Left renal cortex interstitium (tissue), 4 donors: ENCODE data around the gene PRPS1. TPM values are rescaled to one million over a fixed set of nuclear protein-coding genes. Genes with fewer than 3 reads are reported as not detected.
"Not testable (repeated sequence)": the region's sequence is repeated elsewhere in the genome, so short reads cannot be mapped to it uniquely, and the experiment has no call there.

Experiments
- DNase-seq, 4 donors: peaks; one replicate each; pipeline ENCODE4 v3.0.0-alpha.2; 2013; ENCODE audit warnings: low read depth in 4 of 4, low spot score in 2 of 4, missing footprints in 1 of 4
- polyA plus RNA-seq, 4 donors: library from polyadenylated mRNA; unstranded; fragments of 120-200 nt; gene quantifications; one replicate each; pipeline ENCODE4 v1.2.1, GENCODE V29; 2013; ENCODE audit not compliant: insufficient read length in 4 of 4

Gene PRPS1
- polyA plus RNA-seq, 4 donors = 45.6 to 53.5 (median 52.2) TPM

DNA sequence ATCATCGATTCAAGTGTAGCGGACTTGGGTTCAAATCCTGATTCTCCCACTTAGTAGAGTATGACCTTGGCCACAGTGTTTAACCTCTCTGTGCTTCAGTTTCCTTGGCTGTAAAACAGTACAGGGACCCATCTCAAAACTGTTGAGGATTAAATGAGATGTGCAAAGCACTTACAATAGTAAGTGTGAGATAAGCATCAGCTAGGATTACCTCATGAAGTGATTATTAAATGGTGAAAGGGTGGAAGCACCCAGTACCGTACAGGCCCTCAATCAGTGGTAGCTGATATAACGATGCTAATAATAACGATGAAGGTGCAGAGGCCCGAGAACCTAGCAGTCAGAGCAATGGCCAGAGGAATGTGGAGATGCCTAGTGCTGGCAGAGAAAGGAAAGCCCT lies 45.1 kb downstream of the PRPS1 start:
- DNase-seq = no peak

DNA sequence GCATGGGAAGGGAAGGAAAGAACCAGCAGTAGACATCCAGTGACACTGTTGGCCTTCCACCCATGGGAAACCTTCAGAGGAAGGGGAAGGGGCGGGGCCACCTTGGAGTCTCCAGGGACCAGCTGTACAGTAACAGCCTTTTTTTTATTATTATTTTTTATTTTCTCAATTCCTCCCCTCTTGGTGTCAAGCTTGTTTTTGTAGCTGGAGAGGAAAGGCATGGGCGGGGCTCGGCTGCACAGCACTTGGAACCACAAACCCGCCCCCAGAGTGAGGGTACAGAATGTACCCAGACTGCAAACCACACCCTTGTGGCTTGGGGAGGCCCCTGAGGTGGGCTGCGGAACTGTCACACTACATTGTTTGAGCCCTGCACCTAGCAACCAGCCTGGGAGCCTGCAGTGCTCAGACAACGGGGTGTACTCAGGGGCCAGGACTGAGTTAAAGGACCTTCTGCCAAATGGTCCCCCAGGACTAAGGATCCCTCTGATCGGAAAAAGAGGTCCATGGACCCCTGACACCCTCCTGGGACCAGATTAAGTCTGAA lies 45.7 kb downstream of the PRPS1 start:
- DNase-seq = no peak

DNA sequence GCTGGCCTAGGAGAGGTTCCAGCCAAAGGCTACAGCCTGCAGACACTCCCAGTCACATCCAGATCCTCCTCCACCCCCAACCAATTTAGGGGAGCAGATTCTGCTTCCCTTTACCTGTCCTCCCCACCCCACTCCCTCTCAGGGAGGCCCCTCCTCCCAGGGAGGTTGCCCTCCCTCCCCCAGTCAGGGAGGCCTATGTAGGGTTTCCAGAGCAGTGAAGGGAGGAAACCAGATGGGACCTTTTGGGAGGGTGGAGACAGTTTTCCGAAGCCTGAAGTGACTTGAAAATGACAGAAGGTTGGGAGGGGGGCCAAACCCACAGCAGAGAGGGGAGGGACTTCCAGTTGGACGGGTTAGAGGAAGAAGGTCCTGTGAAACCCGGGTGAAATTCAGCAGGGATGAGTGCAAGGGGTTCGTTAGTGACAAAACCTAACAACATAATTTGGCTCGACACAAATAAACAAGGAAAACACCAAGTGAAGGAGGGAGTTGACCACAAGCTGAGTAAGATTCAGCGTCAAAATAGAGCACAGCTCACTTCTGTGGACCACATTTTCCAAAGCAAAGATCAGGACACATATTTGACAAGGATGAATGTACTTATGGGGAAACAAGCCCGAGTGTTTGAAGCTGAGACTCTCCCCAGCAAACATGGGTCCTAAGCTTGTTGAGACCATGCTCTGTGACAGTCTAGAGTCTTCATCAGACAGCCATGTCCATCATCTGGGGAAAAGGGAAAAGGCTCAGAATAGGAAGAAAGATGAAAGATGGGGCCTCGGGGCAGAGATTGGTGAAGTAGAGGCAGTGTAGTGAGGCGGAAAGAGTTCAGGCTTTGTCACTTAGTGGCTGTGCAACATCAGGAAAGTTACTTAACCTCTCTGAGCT lies 46.4 kb downstream of the PRPS1 start:
- no peak for DNase-seq

DNA sequence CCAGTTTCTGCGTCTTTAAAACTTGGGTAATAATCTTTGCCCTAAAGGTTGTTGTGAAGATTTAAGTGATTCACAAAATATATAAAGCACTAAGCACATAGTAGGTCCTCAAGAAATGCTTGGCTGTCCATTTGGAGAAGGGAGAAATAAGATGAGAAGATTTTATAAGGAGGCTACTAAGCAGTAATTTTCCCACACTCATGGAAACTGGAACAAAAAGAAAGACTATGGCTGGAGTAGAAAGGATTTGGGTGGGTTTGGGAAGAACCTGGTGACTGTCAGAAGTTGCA lies 47.0 kb downstream of the PRPS1 start:
- DNase-seq = no peak

DNA sequence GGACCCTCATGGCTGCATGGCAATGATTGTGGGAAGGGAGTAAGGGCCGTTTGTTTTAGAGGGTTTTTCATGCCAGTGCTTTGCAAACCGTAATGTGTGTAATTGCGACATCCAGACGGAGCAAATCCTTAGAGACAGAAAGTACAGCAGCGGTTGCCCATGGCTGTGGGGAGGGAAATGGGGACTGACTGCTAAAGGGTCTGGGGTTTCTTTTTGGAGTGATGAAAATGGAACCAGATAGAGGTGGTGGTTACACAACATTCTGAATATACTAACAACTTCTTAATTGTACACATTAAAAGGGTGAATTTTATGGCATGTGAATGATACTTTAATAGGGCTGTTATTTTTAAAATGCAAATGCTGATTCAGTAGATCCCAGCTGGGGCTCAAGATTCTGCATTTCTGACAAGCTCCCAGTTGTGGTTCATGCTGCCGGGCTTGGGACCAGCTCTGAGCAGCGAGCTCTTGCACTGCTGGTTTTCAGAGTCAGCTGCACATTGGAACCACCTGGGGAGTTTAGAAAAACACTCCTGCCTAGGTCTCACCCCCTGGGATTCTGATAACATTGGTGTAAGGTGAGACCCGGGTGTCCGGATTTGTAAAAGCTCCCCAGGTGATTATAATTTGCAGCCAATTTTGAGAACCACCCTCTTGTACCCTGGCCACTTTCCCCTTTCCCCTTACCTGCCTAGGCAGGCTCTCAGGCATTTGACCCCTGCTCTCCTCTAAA lies 47.7 kb downstream of the PRPS1 start:
- DNase-seq = no peak

DNA sequence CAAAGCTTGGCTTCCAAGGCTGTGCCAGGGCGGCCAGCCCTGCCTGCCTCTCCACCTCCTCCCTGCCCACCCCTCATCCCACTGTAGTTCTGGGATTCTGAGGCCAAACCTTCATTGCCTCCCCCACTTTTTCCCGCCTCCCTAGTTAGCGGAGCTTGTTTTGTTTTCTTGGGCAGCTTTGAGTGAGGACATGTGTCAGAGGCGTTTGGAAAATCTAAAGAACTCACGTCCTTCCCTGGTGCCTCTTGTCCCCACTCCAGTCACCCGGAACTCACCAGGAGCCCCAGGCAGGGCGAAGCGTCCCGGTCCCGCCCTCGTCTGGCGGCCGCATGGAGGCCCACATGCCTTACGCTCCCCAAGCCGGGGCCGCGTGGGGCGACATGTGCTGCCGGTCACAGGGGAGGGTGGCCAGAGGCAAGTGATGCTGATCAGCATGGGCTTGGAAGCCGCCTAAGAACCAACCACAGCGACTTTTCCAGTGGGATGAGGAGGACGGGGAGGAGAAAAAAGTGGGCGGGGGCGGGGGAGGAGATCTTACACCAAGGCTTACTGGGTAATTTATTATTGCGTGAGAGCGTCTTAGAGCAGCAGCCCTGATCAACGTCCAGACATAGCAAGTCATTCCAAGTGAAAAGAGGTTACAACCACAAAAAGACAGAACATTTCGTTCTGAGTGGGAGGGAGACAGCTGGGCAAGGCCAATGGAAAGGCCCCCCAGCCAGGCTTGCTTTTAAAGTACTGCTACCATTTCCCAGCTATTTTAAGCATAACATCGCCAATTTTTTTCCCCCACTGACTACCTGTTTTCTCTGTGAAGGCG lies 48.5 kb downstream of the PRPS1 start:
- DNase-seq = no peak

DNA sequence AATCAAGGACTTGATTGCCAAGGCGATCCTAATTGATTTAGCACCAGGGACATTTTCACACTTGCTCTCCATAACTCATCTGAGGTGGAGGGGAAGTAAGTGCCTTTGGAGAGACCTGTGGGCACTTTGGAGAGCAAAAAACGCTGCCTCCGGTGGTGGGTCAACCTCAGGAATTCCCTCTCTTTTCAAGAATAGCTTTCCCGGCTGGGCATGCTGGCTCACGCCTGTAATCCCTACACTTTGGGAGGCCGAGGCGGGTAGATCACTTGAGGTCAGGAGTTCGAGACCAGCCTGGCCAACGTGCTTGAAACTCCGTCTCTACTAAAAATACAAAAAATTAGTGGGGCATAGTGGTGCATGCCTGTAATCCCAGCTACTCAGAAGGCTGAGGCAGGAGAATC lies 49.2 kb downstream of the PRPS1 start:
- no peak for DNase-seq

DNA sequence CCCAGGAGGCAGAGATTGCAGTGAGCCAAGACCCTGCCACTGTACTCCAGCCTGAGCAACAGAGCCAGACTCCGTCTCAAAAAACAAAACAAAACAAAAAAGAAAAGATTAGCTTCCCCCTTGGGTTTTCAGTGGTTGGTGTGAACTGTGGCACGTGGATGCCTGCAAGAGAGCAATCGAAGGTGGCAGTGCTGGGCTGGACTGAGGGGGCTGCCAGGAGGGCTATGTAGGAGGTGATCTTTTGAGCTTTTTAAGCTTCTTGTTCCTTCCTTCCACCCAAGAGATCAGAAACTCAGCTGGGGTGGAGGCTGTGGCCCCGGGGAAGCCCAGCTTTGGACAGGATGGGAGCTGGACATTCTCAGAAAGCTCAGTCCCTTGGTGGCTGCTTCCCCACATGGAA lies 49.6 kb downstream of the PRPS1 start:
- DNase-seq = no peak

DNA sequence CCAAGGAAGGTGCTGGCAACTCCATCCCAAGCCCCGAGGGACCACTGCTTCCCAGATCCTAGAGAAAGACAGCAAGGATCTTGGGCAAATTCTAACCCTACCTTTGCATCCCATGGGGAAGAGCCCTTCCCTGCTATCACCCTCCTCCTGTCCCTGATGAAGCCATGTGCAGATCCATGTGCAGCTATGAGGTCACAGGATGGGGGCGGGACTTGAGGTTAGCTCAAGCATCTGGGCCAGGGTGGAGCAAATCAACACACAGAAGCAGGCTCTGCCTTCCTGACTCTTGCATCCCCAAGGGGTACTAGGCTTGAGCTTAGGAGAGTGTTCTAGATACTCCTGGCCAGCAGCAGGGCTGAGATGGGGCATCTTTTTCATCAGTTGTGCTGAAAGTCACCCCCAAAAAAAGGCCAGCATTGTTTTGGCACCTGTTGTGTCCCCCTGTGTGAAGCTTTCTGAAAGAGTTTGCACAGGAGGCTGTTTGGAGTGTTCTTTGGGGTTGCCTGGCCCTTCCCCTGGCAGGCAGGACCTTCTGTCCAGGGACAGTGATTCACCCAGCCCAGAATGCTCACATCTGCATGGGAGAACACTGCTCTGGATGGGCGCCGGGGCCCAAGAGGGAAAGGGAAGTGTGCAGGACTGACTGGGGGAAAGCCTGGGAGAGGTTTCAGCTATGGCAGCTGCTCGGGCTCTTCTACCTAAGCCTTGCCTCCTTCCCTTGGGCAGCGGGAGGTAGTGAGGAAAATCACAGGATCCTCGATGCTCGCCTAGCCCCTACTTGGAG lies 50.8 kb downstream of the PRPS1 start:
- no peak for DNase-seq

DNA sequence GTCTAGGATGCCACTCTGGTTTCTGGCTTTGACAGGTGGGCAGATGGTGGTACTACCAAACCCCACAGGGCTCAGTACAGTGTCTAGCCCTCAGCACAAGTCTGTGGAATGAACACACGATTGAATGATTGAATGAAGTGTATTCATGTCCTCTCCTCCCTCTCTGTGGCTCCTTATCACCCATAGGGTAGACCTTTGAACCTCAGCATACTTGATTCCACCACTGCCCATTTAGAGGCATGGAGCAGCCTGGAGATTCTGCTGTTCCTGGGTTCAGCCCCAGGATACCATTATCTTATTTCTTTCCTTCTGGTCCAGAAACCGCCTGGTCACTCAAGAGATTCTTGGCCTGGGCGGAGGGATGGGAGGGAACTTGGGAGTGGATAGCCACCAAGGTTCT lies 53.9 kb downstream of the PRPS1 start:
- DNase-seq = no peak

DNA sequence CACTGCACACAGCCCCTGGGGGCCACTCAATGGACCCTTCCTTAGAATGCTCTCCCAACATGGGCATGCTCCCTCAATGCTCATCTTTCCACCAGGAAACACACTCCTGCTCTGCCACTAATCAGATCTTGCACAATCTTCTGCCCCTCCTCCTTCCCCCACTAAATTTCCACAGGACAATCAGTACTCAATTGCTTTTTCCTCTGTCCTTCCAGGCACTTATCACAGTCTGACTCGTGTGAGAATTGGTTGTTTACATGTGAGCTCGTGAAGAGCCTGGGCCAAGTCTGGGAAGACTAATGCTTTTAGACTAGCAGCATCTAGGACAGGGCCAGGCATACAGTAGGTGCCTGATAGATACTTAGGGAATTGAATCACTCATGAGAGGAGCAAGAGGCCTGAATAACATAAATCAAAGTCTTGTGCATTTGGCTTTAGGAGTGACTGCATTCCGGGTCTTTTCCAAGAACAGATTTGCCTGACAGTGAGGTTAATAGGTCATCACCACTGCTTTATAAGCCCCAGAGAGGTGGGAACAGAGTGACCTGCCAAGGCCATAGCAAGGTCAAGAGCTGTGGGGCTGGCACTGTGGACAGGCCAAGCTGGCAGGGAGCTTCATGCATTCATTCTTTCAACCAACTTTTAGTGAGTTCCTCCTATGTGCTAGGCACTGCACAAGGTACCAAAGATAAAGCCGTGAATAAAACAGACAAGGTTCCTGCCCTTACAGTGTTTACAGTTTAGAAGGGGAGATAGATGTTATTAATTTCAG lies 55.0 kb downstream of the PRPS1 start:
- DNase-seq = no peak

DNA sequence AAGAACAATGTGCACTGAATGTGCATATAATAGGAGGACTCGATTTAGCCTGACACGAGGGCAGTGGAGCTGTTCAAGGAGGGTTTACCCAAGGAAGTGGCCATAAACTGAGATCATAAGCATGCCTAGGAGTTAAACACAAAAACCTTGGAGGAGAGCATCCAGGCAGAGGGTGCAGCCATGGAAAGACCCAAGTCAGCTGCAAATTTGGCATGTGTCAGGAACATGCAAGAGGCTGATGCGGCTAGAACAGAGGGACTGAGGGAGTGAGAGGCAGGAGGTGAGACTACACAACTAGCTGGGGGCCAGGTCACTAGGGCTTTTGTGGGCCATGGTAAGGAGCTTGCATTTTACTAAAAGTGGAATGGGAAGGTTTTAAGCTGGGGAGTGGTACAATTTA lies 55.6 kb downstream of the PRPS1 start:
- no peak for DNase-seq

DNA sequence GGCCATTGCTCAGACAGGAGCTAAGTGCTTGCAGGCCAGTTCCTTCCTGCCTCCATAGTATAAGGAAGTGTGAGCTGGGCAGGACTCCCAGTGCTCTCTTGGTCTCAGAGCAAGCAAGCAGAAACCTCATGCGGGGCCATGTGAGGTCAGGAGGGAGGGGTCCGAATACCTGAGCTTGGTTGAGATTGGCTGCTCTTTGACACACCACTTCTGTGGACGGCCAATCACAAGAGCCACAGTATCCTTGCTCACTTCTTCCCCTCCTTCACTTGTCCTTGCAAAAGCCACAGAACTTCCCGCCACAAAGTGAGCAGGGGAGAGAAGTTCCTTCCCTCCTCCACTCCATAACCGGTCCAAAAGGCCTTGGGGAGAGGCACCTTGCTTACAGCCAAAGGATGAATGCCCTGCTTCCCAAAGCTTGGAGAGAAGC lies 56.7 kb downstream of the PRPS1 start:
- DNase-seq = no peak

DNA sequence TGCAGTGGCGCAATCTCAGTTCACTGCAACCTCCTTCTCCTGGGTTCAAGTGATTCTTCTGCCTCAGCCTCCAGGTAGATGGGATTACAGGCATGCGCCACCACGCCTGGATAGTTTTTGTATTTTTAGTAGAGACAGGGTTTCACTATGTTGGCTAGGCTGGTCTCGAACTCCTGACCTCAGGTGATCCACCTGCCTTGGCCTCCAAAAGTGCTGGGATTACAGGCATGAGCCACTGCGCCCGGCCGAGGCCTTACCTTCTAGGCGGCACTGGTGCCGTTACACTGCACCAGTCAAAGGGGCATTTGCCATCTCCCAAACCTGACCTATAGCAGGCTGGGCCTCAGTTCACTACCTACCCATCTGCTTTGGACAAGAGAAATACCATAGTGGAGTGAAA lies 57.3 kb downstream of the PRPS1 start:
- DNase-seq = not testable (repeated sequence)

DNA sequence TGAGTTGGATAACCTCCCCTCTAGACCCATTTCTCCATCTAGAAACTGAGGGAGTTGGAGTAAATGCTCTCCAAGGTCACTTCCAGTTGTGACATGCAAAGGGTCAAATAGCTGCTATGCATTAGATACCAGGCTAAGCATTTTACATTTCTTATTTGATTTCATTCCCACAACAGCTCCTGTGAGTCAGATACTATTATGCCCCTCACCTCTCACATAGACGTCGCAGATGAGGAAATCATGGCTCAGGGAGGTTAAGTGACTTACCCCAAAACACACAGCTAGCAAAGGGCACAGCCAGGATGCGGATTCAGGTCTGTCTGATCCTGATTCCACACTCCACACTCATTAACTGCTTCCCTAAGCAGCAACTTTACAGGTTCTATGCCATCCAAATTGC lies 57.7 kb downstream of the PRPS1 start:
- no peak for DNase-seq

DNA sequence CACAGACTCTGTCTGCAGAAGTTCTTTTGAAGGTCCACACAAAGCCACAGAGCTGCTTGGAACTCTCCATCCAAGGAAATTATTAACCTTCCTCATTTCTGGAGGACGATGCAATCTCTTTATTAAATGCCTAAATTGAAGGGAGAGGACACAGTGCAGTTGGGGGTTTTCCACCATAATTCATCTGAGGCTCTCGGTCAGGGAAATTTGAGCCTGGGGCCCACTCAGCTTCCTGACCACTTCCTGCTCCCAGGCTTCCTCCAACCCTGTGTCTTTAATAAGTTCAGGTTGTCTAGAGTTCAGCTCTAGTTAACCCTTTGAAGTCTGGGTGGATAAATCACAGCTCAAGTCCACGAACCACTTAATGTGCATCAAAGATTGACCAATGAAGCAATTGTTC lies 58.5 kb downstream of the PRPS1 start:
- no peak for DNase-seq

DNA sequence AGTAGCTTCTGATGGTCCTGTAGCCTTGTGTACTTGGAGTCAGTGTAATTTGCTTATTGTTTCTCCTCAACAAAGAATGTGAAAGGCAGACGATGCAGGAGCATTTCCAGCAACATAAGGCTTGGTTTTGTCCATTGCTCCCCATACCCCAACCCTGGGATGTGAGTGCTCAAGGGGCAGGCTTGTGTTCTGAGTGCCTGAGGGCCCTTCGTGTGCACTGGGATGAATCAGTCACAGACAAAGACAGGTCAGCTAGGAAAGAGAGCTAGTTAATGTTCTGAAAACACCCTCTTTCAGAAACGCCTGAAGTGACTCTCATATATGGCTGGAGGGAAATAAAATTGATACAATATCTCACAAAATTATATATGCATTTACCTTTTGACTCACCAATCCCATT lies 59.1 kb downstream of the PRPS1 start:
- DNase-seq = no peak

DNA sequence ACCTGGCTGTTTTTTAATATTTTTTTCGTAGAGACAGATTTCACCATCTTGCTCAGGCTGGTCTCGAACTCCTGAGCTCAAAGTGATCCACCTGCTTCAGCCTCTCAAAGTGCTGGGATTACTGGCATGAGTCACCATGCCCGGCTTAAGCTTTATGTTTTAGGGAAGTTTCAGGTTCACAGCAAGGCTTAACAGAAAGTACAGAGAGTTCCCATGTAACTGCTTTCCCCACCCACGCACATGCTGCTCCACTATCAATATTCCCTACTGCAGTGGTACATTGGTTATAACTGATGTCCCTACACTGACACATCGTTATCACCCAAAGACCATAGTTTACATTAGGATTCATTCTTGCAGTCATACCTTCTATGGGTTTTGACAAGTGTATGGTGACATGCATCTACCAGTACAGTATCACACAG lies 62.7 kb downstream of the PRPS1 start:
- no peak for DNase-seq

DNA sequence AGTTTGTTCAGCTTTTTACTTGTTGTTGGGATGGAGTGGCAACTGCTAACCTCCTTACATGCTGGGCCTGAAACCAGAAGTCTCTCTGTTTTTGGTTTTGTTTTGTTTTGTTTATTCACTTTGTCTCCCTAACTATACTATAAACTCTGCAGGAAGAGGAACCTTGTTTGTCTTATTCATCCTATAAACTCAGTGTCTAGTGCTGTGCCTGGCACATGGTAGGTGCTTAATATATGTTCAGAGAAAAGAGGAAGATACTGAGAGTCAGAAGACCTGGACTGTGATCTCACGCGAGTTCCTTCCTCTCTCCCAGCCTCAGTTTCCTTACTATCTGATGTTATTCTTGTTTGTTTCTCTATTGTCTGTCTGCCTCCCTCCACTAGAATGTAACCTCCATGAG lies 71.3 kb downstream of the PRPS1 start:
- no peak for DNase-seq
